ENCODE results near the gene LCN15. TPM values are rescaled to one million over a fixed set of nuclear protein-coding genes. Genes with fewer than 3 reads are reported as not detected.
"Not testable (repeated sequence)": the region's sequence is repeated elsewhere in the genome, so short reads cannot be mapped to it uniquely, and the experiment has no call there.

LCN15 gene
- total RNA-seq, 1 donor from 2014 or later, result not detected

DNA sequence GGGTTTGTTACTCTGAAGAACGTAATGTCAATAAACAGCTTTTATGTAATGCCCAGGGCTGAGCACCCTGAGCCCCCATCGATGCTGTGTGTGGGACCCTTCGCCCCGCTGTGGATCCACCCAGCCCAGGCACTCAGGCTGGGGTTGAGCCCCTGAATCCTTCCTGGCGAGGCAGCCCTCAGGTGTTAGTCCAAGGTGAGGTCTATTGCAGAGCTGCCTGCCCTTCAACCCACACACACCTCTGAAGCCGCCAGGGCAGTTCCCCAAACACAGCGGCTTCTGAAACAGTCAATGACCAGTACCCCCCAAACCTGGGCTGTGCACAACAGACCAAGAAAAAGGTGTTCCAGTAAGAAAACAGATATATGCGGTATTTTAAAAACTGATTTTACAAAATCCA lies 40.3 kb downstream of the LCN15 start:
- intact Hi-C loops (cut with micrococcal nuclease), result no loop called here

DNA sequence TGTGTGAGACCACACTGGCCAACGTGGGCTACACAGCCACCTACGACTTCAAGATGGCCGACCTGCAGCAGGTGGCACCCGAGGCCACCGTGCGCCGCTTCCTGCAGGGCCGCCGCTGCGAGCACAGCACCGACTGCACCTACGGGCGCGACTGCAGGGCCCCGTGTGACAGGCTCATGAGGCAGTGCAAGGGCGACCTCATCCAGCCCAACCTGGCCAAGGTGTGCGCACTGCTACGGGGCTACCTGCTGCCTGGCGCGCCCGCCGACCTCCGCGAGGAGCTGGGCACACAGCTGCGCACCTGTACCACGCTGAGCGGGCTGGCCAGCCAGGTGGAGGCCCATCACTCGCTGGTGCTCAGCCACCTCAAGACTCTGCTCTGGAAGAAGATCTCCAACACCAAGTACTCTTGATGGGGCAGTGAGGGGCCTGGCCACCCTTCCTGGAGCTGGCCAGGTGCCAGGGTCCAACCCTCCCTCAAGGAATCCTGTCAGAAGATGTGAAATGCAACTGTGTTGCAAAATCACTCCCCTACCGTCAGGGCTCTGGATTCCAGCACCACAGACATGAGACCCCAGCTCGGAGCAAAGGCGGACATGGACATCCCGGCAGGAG lies 40.8 kb downstream of the LCN15 start:
- intact Hi-C loops (cut with micrococcal nuclease), result no loop called here

DNA sequence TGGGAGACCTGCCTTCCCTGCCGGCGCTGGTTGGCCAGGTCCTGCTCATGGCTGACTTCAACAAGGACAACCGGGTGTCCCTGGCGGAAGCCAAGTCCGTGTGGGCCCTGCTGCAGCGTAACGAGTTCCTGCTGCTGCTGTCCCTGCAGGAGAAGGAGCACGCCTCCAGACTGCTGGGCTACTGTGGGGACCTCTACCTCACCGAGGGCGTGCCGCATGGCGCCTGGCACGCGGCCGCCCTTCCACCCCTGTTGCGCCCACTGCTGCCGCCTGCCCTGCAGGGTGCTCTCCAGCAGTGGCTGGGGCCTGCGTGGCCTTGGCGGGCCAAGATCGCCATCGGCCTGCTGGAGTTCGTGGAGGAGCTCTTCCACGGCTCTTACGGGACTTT lies 41.4 kb downstream of the LCN15 start:
- intact Hi-C loops (cut with micrococcal nuclease), result no loop called here

DNA sequence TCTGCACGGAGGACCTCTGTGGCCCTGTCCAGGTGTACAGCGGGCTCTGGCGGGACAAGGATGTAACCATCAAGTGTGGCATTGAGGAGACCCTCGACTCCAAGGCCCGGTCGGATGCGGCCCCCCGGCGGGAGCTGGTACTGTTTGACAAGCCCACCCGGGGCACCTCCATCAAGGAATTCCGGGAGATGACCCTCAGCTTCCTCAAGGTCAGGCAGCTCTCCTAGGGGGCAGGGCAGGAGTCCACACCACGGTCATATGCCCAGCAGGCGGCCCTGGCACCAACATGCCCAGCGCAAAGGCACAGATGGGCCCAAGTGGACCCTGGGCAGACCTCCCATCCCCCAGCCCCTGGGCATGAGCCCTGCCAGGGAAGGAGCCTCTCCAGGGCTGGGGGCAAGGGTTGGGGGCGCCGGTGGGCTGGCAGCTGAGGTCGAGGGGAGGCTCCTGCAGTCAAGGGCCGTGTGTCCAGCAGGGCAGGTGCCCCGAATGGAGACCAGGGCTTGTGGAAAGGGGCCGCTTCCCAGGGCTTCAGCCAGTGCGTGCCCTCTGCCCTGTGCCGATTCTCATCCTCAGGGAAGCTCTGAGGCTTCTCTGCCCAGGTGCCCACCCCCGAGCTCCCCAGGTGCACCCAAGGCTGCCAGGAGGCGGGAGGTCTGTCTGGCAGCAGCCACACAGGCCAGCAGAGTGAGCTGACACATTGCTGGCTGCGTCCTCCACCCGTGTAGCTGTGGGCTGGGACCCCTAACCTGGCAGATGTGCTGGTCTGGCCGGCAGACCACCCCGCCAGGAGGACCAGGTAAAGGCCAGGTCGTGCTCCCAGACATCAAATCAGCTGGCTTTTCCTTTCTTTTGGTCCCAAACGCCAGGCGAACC lies 42.0 kb downstream of the LCN15 start:
- intact Hi-C loops (cut with micrococcal nuclease), result no loop called here

DNA sequence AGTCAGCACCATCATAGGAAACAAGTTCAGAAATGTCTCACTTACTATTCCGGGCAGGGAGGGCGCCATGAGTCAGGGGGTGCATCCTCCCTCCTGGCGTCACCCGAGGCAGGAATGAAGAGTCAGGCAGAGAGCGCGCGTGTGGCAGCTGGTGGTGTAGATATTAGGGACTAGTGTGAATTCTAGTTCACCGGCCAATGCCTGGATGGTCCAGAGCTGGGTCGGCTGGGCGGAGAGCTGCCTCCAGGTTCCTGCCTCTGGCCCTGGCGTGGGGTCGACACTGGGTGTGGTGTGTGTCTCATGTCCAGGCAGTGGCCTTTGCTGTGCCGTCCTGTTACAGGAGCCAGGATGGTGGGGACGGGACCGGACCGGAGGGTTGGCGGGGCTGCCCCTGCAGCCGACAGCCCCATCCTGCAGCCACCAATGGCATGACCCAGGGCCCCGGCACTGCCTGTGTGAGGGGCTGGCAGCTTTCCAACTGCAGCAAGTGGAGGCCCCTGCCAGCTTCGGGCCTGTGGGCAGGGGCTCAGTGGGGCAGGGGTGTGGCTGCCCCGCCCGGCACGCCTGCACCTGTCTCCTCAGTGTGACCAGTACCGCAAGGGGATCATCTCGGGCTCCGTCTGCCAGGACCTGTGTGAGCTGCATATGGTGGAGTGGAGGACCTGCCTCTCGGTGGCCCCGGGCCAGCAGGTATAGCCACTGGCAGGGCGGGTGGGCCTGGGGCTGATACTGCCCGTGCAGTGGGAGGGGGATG lies 42.8 kb downstream of the LCN15 start:
- intact Hi-C loops (cut with micrococcal nuclease), result no loop called here

DNA sequence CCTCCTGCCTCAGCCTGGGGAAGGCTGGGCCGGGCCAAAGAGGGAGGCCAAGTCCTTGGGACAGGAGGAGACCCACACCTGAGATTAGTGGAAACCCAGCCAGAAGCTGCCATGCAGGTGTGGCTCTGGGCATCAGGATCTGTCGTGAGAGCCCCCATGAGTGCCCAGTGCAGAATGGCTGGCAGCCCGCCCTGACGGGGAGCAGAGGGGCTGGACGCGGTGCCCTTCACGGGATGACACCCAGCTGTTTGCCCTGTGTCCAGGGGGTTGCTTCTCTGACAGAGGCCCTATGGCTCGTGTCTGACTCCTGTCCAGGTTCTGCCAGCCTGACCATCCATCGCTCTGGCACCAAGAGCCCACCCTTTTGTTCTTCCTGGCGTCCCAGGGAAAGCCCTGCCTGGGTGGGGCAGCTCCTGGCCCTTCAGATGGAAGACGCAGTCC lies 43.4 kb downstream of the LCN15 start:
- intact Hi-C loops (cut with micrococcal nuclease), result no loop called here

DNA sequence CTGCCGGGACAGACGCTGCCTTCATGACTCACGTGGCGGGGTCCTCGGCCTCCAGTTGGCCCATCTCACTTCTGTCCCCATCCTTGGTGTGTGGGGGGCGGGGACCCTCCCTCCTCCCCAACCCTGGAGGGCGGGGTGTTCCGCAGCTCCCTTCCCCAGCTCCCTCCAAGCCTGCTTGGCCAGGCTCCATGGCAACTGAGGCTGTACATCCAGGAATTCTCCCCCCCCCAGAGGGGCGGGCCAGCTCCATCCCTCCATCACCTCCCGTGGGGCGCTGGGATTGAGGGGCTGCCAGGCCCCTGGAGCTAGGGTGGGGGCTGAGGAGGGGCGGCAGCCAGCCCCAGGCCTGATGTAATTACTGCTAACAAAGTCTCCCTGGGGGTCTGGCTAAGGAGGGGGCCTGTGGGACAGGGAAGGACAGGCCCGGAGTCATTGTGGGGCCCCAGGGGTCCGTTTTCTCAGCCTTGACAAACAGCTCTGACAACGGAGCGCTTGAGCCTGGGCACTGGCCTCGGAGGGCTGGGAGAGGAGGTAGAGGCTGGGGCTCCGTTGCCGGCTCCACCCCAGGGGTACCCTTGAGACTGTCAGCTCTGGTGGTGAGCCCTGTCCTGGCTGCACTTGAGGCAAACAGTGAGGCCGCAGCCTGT lies 43.9 kb downstream of the LCN15 start:
- intact Hi-C loops (cut with micrococcal nuclease), result no loop called here

DNA sequence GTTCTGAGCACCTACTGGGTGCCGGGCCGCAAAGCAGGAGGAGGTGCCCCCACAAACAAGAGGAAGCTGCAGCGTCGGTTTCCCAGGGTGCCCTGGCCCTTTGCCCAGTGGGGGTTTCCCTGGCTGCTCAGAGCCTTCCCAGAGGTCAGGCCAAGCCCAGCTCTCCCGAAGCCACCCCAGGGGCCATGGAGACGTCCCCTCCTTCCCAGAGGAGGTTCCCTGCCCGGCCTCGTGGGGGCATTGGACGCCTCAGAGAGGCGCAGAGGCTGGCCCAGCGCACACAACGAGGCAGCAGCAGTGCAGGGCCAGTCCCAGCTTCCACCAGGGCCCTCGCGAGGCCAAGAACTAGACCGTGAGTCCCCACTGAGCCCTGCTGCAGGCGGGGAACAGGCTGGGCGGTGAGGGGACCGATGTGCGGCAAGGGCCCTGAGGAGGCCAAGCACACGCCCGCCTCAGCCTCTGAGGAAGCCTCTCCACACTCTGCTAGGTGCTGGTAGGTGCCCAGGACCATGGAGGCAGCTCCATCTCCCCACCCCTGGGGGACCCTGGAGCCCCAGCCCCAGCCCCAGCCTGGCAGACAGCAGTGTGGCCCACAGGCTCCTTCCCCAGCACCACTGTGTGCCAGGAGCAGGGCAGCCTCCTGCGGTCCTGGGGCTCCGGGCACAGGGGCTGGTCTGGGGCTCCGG lies 45.0 kb downstream of the LCN15 start:
- intact Hi-C loops (cut with micrococcal nuclease), result no loop called here

DNA sequence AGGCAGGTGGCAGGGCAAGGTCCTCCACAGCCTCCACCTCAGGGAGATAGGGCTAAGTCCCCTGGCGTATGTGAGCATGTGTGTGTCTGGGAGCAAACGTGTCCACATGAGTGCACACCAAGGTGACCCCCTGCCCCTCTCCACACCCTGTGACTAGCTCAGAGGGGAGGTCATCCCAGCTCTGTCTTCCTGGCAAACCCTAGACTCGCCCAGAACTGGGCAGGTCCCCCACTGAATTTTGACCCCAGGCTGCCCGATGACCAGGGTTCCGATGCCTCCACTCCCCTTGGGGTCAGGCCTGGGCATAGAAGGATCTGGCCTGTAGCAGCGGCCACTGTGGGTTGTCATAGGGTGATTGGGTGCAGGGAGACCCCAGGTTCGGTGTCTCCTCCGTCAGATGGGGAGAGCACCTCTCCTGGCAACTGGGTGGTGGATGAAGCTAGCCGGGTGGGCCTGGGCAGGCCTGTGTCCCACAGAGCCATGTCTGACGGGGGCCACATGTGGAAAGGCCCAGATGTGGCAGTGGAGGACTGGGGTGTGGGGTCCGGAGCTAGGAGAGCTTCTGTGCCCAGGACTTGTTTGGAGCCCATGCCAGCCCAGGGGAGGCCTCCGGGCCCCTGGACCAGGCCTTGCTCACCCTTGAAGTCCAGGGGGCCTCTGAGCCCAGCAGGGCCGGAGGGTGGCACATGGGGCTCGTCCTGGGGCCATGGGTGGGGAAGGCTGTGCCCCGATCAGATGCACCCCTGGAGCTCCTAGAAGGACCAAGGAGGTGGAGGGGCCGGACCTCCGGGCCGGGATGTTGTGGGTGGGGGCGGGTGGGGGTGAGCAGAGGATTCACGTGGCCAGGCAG lies 45.7 kb downstream of the LCN15 start:
- intact Hi-C loops (cut with micrococcal nuclease), result no loop called here

DNA sequence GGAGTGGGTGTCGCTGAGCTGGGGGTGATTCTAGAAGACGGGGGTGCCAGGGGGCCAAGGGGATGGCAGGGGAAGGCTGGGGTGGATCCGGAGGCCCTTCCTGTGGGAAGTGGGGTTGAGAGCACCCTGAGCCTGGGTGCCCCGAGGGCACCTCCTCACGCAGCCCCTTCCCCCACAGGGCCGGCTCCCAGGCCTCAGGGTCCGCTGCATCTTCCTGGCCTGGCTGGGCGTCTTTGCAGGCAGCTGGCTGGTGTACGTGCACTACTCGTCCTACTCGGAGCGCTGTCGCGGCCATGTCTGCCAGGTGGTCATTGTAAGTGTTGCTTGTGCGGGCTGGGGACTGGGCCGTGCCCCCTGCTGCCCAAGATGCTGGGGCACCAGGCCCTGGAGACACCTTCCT lies 46.9 kb downstream of the LCN15 start:
- intact Hi-C loops (cut with micrococcal nuclease), result no loop called here

DNA sequence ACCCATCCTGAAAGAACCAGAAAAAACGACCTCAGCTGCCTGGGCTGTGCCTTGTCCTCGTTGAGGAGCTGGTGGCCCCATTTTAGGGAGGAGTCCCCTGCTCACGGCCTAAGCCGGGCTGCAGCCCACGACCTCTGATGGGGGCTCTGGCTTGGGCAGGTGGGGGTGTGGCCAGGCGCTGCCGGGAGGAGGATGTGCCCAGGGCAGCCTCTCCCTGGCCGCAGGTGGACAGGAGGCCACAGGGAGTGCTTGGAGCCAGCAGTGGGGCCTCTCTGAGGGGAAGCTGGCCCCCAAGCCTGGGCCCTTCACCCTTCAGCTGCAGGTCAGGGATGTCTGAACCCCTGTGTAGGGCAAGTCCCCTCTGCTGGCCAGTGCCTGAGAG lies 49.4 kb downstream of the LCN15 start:
- intact Hi-C loops (cut with micrococcal nuclease), result no loop called here

DNA sequence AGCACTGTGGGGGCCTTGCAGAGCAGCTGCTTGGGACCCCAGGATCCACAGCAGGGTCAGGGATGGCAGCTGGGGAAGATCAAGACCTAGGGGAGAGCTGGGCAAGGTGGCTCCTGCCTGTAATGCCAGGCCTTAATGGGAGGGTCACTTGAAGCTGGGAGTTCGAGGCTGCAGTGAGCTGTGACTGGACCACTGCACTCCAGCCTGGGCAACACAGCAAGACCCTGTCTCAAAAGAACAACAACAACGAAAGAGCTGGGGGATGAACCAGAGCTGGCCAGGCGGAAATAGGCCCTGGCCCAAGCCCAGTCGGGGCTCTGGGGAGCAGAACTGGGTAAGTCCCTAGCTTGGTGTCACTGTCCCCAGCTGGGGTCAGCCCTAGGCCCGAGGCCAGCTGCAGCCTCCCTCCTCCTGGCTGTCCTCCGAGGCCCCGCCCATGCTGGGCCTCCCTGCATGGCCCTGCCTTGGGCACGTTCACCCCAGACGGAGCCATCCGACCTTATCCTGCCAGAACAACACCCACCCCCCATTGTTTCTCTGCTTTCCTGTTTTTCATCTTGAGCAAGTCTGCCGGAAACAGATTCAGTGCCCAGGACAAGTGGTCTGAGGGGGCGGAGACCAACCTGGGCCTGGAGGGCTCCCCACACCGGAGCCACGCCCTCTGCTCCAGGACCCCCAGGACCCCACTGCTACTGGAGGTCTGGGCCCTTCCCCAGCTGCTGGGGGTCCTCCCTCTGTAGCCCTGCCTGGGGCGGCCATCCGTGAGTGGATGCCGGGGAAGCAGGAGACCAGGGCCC lies 50.0 kb downstream of the LCN15 start:
- intact Hi-C loops (cut with micrococcal nuclease), result no loop called here

DNA sequence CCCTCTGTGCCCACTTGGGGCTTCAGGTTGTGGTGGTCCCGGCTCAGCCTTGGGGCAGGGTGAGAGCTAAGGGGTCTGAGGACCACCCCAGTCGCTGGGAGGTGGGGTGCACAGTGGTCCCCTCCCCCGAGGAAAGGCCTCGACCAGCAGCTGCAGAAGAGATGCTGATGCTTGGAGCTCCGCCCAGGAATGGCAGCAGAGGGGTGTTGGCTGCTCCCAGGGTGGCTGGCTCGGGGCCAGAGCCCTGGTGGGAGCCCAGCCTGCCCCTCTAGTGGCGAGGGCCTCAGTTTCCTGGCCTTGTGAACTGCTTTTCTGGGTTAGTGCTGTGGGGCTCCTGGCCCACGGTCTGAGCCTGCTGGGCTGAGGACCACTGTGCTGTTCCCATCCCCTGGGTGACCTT lies 50.8 kb downstream of the LCN15 start:
- intact Hi-C loops (cut with micrococcal nuclease), result no loop called here

DNA sequence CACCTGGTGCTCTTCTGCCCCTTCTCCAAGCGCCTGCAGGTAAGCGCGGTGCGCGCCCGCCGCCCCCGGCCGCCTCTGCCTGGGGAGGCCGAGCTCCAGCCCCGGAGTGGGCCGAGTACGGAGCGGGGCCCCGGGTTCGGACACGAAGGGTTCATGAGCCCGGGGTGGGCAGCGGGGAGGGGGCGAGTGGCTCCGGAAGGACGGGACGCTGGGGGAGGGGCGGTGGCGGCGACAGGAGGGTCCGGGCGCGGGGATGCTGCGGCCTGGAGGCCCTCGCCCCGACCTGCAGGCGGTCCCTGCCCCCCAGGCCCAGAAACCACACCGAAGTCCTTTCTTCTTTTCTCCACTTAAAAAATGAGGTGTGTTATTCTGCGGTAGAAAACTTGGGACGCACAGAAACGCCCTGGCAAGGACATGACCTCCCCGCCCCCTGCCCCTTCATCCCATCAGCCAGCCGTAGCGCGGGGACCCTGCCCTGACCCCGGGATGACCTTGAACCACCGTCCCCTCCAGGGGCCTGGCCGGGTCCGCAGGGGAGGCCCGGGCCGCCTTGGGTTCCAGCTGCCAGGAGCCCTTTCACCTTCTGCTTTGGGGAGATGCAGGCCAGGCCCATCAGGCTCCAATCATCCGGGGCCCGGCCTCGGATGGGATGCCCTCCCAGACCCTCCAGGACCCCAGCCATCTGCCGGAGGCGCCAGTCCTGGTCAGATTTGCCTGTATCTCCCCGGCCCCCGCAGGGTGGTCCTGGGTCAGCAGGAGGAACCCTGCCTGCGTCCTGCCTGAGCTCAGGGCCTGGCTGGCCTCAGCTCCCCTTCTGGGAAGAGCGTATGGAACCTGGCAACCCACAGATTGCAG lies 51.4 kb downstream of the LCN15 start:
- intact Hi-C loops (cut with micrococcal nuclease), result loop anchor here (1.0 kb wide), 1 partner anchor 26 kb away; the partner anchor contains the start of gene AGPAT2

DNA sequence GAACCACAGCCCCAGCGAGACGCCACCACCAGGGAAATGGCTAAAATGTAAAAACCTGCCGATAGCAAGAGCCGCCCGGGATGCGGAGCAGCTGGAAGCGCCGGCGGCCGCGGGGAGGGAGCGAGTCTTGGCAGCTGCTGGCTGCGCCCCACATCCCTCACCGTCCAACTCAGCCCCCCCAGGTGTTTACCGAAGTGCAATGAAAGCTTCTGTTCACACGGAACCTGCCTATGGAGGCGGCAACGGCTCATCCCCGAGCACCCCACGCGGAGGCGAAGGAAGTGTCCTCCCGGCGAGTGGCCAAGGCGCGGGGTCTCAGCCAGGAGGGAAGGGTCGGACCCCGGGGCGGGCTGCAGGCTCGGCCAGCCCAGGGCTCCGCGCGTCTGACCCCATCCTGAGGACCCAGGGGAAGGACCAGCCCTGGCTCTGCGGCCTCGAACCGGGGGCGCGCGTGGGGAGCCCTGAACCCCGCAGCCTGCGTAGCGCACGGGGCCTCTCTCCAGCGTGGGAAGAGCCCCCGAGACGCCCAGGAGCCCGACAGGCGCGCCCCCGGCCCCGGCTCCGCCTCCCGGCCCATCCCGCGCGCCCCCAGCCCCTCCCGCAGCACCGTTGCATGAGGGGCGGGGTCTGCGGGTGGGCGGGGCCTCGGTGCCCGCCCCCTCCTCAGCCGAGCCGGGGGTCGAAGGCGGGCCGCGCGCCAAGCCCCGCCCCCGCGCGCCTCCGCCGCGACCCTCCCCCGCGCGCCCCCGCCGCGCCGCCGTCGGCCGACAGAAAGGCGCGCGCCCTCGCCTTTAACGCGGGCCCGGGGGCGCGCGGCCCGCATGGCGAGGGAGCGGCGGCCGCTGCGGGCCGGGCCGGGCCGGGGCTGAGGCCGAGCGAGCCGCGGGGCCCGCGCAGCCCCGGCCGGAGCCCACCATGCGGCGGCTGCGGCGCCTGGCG lies 52.3 kb downstream of the LCN15 start, which contains the start of gene DIPK1B:
Gene DIPK1B, plus strand, starts transcription at position 822 of the 939 bp plus-strand sequence. Its CDS starts 94 bp downstream, at position 916.
- intact Hi-C loops (cut with micrococcal nuclease), result loop anchor here (1.0 kb wide), 1 partner anchor 25 kb away; the partner anchor contains the start of gene AGPAT2

DNA sequence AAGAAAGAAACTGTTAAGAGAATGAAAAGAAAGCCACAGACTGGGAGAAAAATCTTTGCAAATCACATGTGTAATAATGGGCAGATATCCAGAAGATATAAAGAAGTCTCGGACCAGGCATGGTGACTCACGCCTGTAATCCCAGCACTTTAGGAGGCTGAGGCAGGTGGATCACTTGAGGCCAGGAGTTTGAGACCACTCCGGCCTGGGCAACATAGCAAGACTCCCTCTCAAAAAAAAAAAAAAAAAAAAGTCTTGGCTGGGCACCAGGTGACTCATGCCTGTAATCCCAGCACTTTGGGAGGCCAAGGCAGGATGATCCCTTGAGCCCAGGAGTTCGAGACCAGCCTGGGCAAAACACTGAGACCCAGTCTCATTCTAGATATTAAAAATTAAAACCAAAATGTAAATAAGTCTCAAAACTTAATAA lies 53.1 kb downstream of the LCN15 start:
- intact Hi-C loops (cut with micrococcal nuclease), result not testable (repeated sequence)

DNA sequence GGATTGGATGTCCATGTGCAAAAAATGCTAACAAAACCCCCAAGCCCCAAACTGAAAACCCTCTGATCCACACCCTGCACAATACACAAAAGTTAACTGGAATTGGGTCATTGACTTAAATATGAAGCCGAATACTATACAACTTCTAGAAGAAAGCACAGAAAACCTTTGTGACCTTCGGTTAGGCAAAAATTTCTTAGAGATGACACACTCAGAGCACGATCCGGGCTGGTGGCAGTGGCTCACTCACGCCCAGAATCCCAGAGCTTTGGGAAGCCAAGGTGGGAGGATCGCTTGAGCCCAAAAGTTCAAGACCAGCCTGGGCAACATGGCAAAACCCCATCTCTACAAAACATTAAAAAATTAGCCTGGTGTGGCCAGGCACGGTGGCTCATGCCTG lies 53.8 kb downstream of the LCN15 start:
- intact Hi-C loops (cut with micrococcal nuclease), result no loop called here

Data from T-helper 1 cell treated with Interleukin-12 subunit alpha and Interleukin-12 subunit beta and Interleukin-4 antibody, amounts not matched to agents 30 ng/mL and 1 ng/mL, for 36 hours (primary cell).